ENCODE measurements around the gene NTM.

- no peak for TF ChIP-seq EP300 (conservative IDR thresholded peaks at IDR 0.05; ENCODE audit: poor library complexity, severe bottlenecking)
- no peak for TF ChIP-seq CTCF (IDR thresholded peaks at IDR 0.05; ENCODE audit: poor library complexity, severe bottlenecking)
- no peak for TF ChIP-seq POLR2AphosphoS5 (IDR thresholded peaks at IDR 0.05)
Observed at GRCh38 chr11:132118661-132119060, 748.2 kb downstream of the NTM start.

Data from neural cell (in vitro differentiated cells).